Measurements from ENCODE around the gene LILRB4. TPM values are rescaled to one million over a fixed set of nuclear protein-coding genes. Genes with fewer than 3 reads are reported as not detected.

The LILRB4 gene
- total RNA-seq, 1 experiment from 2014 or later: not detected

DNA sequence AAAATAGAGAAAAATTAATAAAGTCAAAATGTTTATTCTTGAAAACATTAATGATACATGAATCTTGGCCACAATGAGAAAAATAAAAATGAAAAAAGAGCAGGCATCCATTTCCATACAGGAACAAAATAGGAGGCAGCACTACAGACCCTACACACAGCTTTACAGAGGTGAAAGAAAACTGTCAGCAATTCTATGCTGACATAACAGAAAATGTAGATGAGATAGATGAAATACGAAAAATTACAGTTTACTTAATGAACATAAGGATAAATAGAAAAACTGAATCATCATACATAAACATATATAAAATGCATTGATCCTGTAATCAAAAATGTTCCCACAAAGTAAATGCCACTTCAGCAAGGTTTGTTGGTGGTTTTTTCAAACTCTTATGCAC, 5.6 kb downstream of the LILRB4 start:
- Mint-ChIP-seq H3K9me3 (peaks cover 82 to 99% of the 10 kb centered on the region in 2 experiments), H3K27me3 (ENCODE audit: low read depth) (peaks cover 2% of the 10 kb centered on the region; the same call in 1 of the 2 replicates), H3K36me3 (ENCODE audit: insufficient read depth in 1 of 3, low read depth in 3 of 3) (peaks cover 5 to 20% (median 9%) of the 10 kb centered on the region in 3 experiments; a peak in 4 of 7 replicates), H3K4me1 (no peaks in the 10 kb centered on the region), H3K27ac (no peak overlapping the region), H3K4me3 (no peak overlapping the region)
- Histone ChIP-seq H2AK5ac (ENCODE audit: insufficient read length, low read length) (no peak overlapping the region), H2BK5ac (ENCODE audit: insufficient read length, low read length) (no peak overlapping the region), H2BK20ac (ENCODE audit: low read depth, low read length, poor library complexity, severe bottlenecking) (no peak overlapping the region), H4K20me1 (ENCODE audit: control insufficient read depth, insufficient read depth, insufficient read length) (no peaks in the 10 kb centered on the region), H2AFZ (ENCODE audit: low read length) (no peak overlapping the region), H3K18ac (ENCODE audit: insufficient read length, low read depth, low read length) (no peak overlapping the region), H3K9ac (ENCODE audit: extremely low read depth, insufficient read length, low read length) (no peak overlapping the region), H3K14ac (ENCODE audit: insufficient read depth, low read length) (no peak overlapping the region), H2BK120ac (ENCODE audit: low read depth, low read length, poor library complexity, severe bottlenecking) (no peak overlapping the region), H4K91ac (ENCODE audit: insufficient read length, low read depth, low read length) (no peak overlapping the region), H3K79me2 (ENCODE audit: insufficient read depth, low read length) (no peaks in the 10 kb centered on the region), H3T11ph (ENCODE audit: low read length) (no peak overlapping the region), H3K4ac (ENCODE audit: low read depth, low read length) (no peak overlapping the region), H3K56ac (ENCODE audit: insufficient read length, low read depth, low read length) (no peak overlapping the region), H4K5ac (ENCODE audit: insufficient read length, low read depth, low read length) (no peak overlapping the region), H4K8ac (replicated peaks; ENCODE audit: insufficient read length, low read depth, low read length) (no peak overlapping the region), H2BK15ac (ENCODE audit: low read depth, low read length) (no peak overlapping the region), H3K9me3 (ENCODE audit: control insufficient read depth, low read depth, low read length) (peaks cover 88% of the 10 kb centered on the region), H3K27me3 (ENCODE audit: insufficient read depth, low read length) (no peaks in the 10 kb centered on the region), H3K4me1 (ENCODE audit: insufficient read depth, low read length) (no peaks in the 10 kb centered on the region), H3K23ac (ENCODE audit: insufficient read length, low read depth, low read length) (no peak overlapping the region), H3K27ac (ENCODE audit: insufficient read length, low read depth, low read length) (no peak overlapping the region), H3K79me1 (ENCODE audit: insufficient read depth, low read depth, low read length, poor library complexity, severe bottlenecking) (no peaks in the 10 kb centered on the region), H2BK12ac (ENCODE audit: insufficient read length, low read depth, low read length) (no peak overlapping the region), H3K23me2 (ENCODE audit: insufficient read length, low read depth, low read length, poor library complexity, severe bottlenecking) (no peaks in the 10 kb centered on the region), H3K4me2 (ENCODE audit: insufficient read depth, insufficient read length, low read length) (no peak overlapping the region)
- WGBS (ENCODE audit: extremely low coverage, insufficient read length, low lambda C conversion rate): no CpG with 5 or more reads among the region's 1 CpG
- no peak for DNase-seq
- TF ChIP-seq, protein P1, sequence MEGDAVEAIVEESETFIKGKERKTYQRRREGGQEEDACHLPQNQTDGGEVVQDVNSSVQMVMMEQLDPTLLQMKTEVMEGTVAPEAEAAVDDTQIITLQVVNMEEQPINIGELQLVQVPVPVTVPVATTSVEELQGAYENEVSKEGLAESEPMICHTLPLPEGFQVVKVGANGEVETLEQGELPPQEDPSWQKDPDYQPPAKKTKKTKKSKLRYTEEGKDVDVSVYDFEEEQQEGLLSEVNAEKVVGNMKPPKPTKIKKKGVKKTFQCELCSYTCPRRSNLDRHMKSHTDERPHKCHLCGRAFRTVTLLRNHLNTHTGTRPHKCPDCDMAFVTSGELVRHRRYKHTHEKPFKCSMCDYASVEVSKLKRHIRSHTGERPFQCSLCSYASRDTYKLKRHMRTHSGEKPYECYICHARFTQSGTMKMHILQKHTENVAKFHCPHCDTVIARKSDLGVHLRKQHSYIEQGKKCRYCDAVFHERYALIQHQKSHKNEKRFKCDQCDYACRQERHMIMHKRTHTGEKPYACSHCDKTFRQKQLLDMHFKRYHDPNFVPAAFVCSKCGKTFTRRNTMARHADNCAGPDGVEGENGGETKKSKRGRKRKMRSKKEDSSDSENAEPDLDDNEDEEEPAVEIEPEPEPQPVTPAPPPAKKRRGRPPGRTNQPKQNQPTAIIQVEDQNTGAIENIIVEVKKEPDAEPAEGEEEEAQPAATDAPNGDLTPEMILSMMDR (conservative IDR thresholded peaks at IDR 0.05): no peak

All from H9 (cell line).